ENCODE data around the gene NSMF.

Gene NSMF

GRCh38 chr9:137444106-137444790, 14.9 kb downstream of the NSMF start:
- DNase-seq = no peak

GRCh38 chr9:137441935-137442321, 17.2 kb downstream of the NSMF start:
- no peak for DNase-seq

GRCh38 chr9:137441289-137441934, 17.7 kb downstream of the NSMF start, which contains the start of gene ENTPD8:
ENTPD8 (minus strand) TSS chr9:137441357; CDS start chr9:137438285, 3,072 bp downstream.
- DNase-seq = no peak

GRCh38 chr9:137439158-137439714, 19.9 kb downstream of the NSMF start:
- DNase-seq = no peak

- DNase-seq = no peak
Observed at GRCh38 chr9:137438591-137439157, 20.5 kb downstream of the NSMF start.

- no peak for DNase-seq
Observed at GRCh38 chr9:137437691-137438590, 21.2 kb downstream of the NSMF start.

- DNase-seq = no peak
Observed at GRCh38 chr9:137436761-137437600, 22.2 kb downstream of the NSMF start.

GRCh38 chr9:137435980-137436760, 23.0 kb downstream of the NSMF start:
- no peak for DNase-seq

GRCh38 chr9:137435381-137435891, 23.7 kb downstream of the NSMF start:
- no peak for DNase-seq

- DNase-seq = no peak
Observed at GRCh38 chr9:137434498-137435380, 24.4 kb downstream of the NSMF start.

GRCh38 chr9:137433916-137434431, 25.2 kb downstream of the NSMF start:
- no peak for DNase-seq

GRCh38 chr9:137433349-137433915, 25.7 kb downstream of the NSMF start:
- DNase-seq = no peak

- DNase-seq = no peak
Observed at GRCh38 chr9:137432687-137433348, 26.3 kb downstream of the NSMF start.

GRCh38 chr9:137431416-137431931, 27.7 kb downstream of the NSMF start:
- no peak for DNase-seq

- DNase-seq = no peak
Observed at GRCh38 chr9:137430723-137431415, 28.3 kb downstream of the NSMF start.

- DNase-seq = no peak
Observed at GRCh38 chr9:137429974-137430722, 29.0 kb downstream of the NSMF start.

GRCh38 chr9:137429546-137429890, 29.6 kb downstream of the NSMF start:
- no peak for DNase-seq
